Middle frontal gyrus (tissue), 1 donor: ENCODE results near the gene ESR1.
"Not testable (repeated sequence)": the region's sequence is repeated elsewhere in the genome, so short reads cannot be mapped to it uniquely, and the experiment has no call there.

Experiments used
- DNase-seq: peaks from one replicate; pipeline ENCODE4 v3.0.0-alpha.2; 2015; ENCODE audit warnings: low spot score; ENCODE audit errors: extremely low spot score

The ESR1 gene

GRCh38 chr6:151894426-151894825 is 86.9 kb downstream of the ESR1 start:
- DNase-seq: not testable (repeated sequence)

GRCh38 chr6:151899221-151899620 is 91.7 kb downstream of the ESR1 start:
- DNase-seq: not testable (repeated sequence)

GRCh38 chr6:151899796-151900195 is 92.3 kb downstream of the ESR1 start:
- not testable (repeated sequence) for DNase-seq

- DNase-seq: no peak
Observed at GRCh38 chr6:151900256-151900655, 92.8 kb downstream of the ESR1 start.

- no peak for DNase-seq
Observed at GRCh38 chr6:151901009-151901411, 93.5 kb downstream of the ESR1 start.

- DNase-seq: no peak
Observed at GRCh38 chr6:151904631-151905030, 97.1 kb downstream of the ESR1 start.

- no peak for DNase-seq
Observed at GRCh38 chr6:151905072-151905471, 97.6 kb downstream of the ESR1 start.

- no peak for DNase-seq
Observed at GRCh38 chr6:151905854-151906253, 98.4 kb downstream of the ESR1 start.

- no peak for DNase-seq
Observed at GRCh38 chr6:151911401-151911800, 103.9 kb downstream of the ESR1 start.

- no peak for DNase-seq
Observed at GRCh38 chr6:151914484-151914883, 107.0 kb downstream of the ESR1 start.

GRCh38 chr6:151916075-151916474 is 108.6 kb downstream of the ESR1 start:
- DNase-seq: no peak

- no peak for DNase-seq
Observed at GRCh38 chr6:151916680-151917164, 109.2 kb downstream of the ESR1 start.

- no peak for DNase-seq
Observed at GRCh38 chr6:151917531-151918329, 110.2 kb downstream of the ESR1 start.

GRCh38 chr6:151940307-151940706 is 132.8 kb downstream of the ESR1 start:
- no peak for DNase-seq

GRCh38 chr6:151948002-151948743 is 140.7 kb downstream of the ESR1 start:
- DNase-seq: no peak

- DNase-seq: no peak
Observed at GRCh38 chr6:151958332-151958731, 150.8 kb downstream of the ESR1 start.

GRCh38 chr6:151959086-151959485 is 151.6 kb downstream of the ESR1 start:
- no peak for DNase-seq

- DNase-seq: no peak
Observed at GRCh38 chr6:151961809-151962208, 154.3 kb downstream of the ESR1 start.

- no peak for DNase-seq
Observed at GRCh38 chr6:151962246-151962846, 154.9 kb downstream of the ESR1 start.

- DNase-seq: no peak
Observed at GRCh38 chr6:151963001-151963400, 155.5 kb downstream of the ESR1 start.

GRCh38 chr6:151964412-151964811 is 156.9 kb downstream of the ESR1 start:
- not testable (repeated sequence) for DNase-seq

- DNase-seq: no peak
Observed at GRCh38 chr6:151974061-151974617, 166.7 kb downstream of the ESR1 start.
